Esophagus squamous epithelium (tissue), 4 donors: Measurements from ENCODE around the gene PIBF1.

Source experiments
- POLR2A ChIP-seq, 4 donors: fragments of 450-650 bp; IDR thresholded peaks; one replicate each; pipeline ENCODE4 v1.6.1; 2017; ENCODE audit warnings: antibody characterized with exemption in 4 of 4, mild to moderate bottlenecking in 4 of 4, moderate library complexity in 3 of 4
- TF ChIP-seq, protein P1 (sequence below), 6 experiments: fragments of 450-650 bp in 4 of 6; fragments of 200-600 bp in 2 of 6; sonication (generic) in 2 of 6; IDR thresholded peaks; one replicate each; pipeline ENCODE4 v1.5.1; 2016 to 2019; ENCODE audit warnings: antibody characterized with exemption in 6 of 6, mild to moderate bottlenecking in 4 of 6, moderate library complexity in 4 of 6

DNA sequence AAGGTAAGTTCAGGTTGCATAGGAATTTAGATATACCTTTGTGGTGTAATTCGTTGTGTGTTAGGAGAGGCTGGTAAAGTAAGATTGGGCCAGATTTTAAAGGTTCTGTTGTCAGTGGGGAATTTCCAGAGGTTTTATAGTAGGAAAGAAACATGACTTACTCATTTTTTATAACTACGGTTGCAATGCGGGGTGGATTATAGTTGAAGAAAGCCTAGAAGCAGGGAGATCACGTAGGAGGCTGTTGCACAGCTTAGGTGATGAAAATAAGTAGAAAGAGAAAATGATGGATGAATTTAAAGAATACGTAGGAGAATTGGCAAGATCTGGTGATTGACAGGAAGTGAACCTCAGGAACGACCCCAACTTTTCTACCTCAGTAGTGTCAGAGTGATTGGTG, 61.1 kb downstream of the PIBF1 start:
- TF ChIP-seq POLR2A (IDR thresholded peaks at IDR 0.05): no peak
- TF ChIP-seq, protein P1, sequence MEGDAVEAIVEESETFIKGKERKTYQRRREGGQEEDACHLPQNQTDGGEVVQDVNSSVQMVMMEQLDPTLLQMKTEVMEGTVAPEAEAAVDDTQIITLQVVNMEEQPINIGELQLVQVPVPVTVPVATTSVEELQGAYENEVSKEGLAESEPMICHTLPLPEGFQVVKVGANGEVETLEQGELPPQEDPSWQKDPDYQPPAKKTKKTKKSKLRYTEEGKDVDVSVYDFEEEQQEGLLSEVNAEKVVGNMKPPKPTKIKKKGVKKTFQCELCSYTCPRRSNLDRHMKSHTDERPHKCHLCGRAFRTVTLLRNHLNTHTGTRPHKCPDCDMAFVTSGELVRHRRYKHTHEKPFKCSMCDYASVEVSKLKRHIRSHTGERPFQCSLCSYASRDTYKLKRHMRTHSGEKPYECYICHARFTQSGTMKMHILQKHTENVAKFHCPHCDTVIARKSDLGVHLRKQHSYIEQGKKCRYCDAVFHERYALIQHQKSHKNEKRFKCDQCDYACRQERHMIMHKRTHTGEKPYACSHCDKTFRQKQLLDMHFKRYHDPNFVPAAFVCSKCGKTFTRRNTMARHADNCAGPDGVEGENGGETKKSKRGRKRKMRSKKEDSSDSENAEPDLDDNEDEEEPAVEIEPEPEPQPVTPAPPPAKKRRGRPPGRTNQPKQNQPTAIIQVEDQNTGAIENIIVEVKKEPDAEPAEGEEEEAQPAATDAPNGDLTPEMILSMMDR (IDR thresholded peaks at IDR 0.05): no peak
